Hepatocyte (in vitro differentiated cells): ENCODE measurements around the gene ROBO1.

ENCODE experiments used
- EZH2 ChIP-seq: fragments of 200-600 bp; sonication (generic); IDR thresholded peaks from 2 replicates; pipeline ENCODE4 v1.6.1; 2016; ENCODE audit warnings: antibody characterized with exemption, mild to moderate bottlenecking, borderline replicate concordance
- EZH2phosphoT487 ChIP-seq: fragments of 200-600 bp; sonication (generic); IDR thresholded peaks from one replicate; pipeline ENCODE4 v1.6.1; 2018; ENCODE audit warnings: antibody characterized with exemption, mild to moderate bottlenecking, low read depth, moderate library complexity; ENCODE audit not compliant: unreplicated experiment, severe bottlenecking
- TF ChIP-seq, protein P1 (sequence below): fragments of 200-600 bp; sonication (generic); IDR thresholded peaks from 2 replicates; pipeline ENCODE4 v1.5.1; 2016; ENCODE audit warnings: antibody characterized with exemption, mild to moderate bottlenecking; ENCODE audit not compliant: poor library complexity

DNA sequence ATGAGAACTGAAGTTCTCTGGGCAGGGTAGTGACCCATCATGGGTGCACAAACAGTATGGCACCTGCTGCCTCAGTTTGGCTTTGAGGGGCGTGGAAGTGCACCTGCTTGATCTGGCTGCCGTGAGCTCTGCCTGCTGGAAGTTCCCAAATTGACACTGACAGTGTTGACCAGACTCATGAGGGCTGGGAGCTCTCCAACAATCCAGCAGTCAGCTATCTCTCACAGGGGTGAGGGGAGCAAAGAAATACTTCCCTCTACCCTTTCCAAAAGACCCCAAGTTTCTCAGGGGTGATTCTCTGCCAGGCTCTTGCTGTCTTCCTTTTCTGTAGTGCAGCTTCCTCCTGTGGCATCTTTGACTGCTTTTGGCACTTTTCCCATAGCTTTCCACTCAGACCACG is 49.4 kb upstream of the ROBO1 start:
- no peak for TF ChIP-seq EZH2
- TF ChIP-seq, protein P1, sequence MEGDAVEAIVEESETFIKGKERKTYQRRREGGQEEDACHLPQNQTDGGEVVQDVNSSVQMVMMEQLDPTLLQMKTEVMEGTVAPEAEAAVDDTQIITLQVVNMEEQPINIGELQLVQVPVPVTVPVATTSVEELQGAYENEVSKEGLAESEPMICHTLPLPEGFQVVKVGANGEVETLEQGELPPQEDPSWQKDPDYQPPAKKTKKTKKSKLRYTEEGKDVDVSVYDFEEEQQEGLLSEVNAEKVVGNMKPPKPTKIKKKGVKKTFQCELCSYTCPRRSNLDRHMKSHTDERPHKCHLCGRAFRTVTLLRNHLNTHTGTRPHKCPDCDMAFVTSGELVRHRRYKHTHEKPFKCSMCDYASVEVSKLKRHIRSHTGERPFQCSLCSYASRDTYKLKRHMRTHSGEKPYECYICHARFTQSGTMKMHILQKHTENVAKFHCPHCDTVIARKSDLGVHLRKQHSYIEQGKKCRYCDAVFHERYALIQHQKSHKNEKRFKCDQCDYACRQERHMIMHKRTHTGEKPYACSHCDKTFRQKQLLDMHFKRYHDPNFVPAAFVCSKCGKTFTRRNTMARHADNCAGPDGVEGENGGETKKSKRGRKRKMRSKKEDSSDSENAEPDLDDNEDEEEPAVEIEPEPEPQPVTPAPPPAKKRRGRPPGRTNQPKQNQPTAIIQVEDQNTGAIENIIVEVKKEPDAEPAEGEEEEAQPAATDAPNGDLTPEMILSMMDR, result no peak
- no peak for TF ChIP-seq EZH2phosphoT487
